Uterus (tissue), 4 donors: ENCODE measurements around the gene RANGRF. TPM values are rescaled to one million over a fixed set of nuclear protein-coding genes. Genes with fewer than 3 reads are reported as not detected.
A peak's percentile ranks its signal among the peaks of the same experiment; 100 is the strongest.

Experiments
- DNase-seq, 2 donors: peaks; one replicate each; pipeline ENCODE4 v3.0.0-alpha.2; 2019 to 2020
- H3K27ac ChIP-seq, 2 donors: fragments of 200-600 bp; sonication (generic); 1 replicate in 1 of 2; 2 replicates in 1 of 2; pipeline ENCODE4 v1.5.1; 2016 to 2018
- H3K27me3 ChIP-seq, 2 donors: fragments of 200-600 bp; sonication (generic); one replicate each; pipeline ENCODE4 v1.5.1; 2018 to 2019; ENCODE audit warnings: control low read depth in 1 of 2
- H3K36me3 ChIP-seq, 2 donors: fragments of 200-600 bp; sonication (generic); one replicate each; pipeline ENCODE4 v1.5.1; 2019; ENCODE audit warnings: control low read depth in 1 of 2
- H3K4me1 ChIP-seq, 2 donors: fragments of 200-600 bp; sonication (generic); one replicate each; pipeline ENCODE4 v1.5.1; 2018 to 2019; ENCODE audit warnings: control low read depth in 1 of 2
- H3K4me3 ChIP-seq, 2 donors: fragments of 200-600 bp; sonication (generic); 1 replicate in 1 of 2; 2 replicates in 1 of 2; pipeline ENCODE4 v1.5.1; 2018 to 2019; ENCODE audit warnings: mild to moderate bottlenecking in 1 of 2
- H3K9me3 ChIP-seq, 2 donors: fragments of 200-600 bp; sonication (generic); one replicate each; pipeline ENCODE4 v1.5.1; 2019; ENCODE audit warnings: control low read depth in 1 of 2
- POLR2A ChIP-seq, 2 donors: fragments of 450-650 bp; IDR thresholded peaks; one replicate each; pipeline ENCODE4 v1.6.1; 2016; ENCODE audit warnings: antibody characterized with exemption in 2 of 2, mild to moderate bottlenecking in 1 of 2, moderate library complexity in 1 of 2
- intact Hi-C: fragments of 100-400 bp; cut with DNase I; formaldehyde crosslinking; loops from one replicate; pipeline ENCODE4 v1.15.1; 2023; ENCODE audit warnings: low total_unique reads
- total RNA-seq, 4 donors: library from RNA; depleted of rRNA in 3 of 4; stranded (reverse); fragments of >200 nt in 3 of 4; gene quantifications; one replicate each; pipeline versions ENCODE4 v1.1.0 to v1.2.4, GENCODE V29; 2014 to 2023
- TF ChIP-seq, protein P1 (sequence below), 4 experiments: fragments of 200-600 bp in 2 of 4; fragments of 450-650 bp in 2 of 4; sonication (generic) in 2 of 4; IDR thresholded peaks; one replicate each; pipeline ENCODE4 v1.5.1; 2016 to 2019; ENCODE audit warnings: antibody characterized with exemption in 4 of 4, mild to moderate bottlenecking in 2 of 4, moderate library complexity in 1 of 4
- donor health status: DM: yes; HTN: yes; CAD: no.

RANGRF gene
- total RNA-seq, 4 donors from 2014 or later: 5.1 to 39.6 (median 16.4) TPM

DNA sequence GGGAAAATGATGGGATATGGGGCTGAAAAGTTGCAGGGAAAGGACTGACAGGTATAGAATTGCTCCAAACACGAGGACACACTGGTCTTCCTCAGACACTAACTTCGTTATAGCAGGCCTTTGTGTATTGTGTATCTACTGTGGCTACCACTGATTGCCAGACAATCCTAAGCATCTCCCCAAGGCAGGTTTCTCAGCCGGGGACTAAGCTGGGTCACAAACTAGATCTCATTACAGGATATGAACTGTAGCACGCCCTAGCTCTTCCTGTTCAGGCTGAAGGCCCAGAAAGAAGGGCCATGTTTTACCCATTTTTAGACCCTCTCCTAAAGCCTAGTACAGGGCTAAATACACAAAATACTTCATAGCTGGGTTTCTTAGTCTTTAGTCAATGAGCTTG lies 5.1 kb upstream of the RANGRF start:
- no peaks in the 10 kb centered on the region for H3K27me3 ChIP-seq
- DNase-seq: no peak
- TF ChIP-seq, protein P1, sequence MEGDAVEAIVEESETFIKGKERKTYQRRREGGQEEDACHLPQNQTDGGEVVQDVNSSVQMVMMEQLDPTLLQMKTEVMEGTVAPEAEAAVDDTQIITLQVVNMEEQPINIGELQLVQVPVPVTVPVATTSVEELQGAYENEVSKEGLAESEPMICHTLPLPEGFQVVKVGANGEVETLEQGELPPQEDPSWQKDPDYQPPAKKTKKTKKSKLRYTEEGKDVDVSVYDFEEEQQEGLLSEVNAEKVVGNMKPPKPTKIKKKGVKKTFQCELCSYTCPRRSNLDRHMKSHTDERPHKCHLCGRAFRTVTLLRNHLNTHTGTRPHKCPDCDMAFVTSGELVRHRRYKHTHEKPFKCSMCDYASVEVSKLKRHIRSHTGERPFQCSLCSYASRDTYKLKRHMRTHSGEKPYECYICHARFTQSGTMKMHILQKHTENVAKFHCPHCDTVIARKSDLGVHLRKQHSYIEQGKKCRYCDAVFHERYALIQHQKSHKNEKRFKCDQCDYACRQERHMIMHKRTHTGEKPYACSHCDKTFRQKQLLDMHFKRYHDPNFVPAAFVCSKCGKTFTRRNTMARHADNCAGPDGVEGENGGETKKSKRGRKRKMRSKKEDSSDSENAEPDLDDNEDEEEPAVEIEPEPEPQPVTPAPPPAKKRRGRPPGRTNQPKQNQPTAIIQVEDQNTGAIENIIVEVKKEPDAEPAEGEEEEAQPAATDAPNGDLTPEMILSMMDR (IDR thresholded peaks at IDR 0.05): no peak
- no peak for TF ChIP-seq POLR2A (IDR thresholded peaks at IDR 0.05)
- H3K36me3 ChIP-seq: no peaks in the 10 kb centered on the region
- H3K27ac ChIP-seq: no peak overlapping the region
- no peaks in the 10 kb centered on the region for H3K9me3 ChIP-seq
- no peaks in the 10 kb centered on the region for H3K4me1 ChIP-seq
- H3K4me3 ChIP-seq: no peak overlapping the region
- intact Hi-C loops: no loop called here

DNA sequence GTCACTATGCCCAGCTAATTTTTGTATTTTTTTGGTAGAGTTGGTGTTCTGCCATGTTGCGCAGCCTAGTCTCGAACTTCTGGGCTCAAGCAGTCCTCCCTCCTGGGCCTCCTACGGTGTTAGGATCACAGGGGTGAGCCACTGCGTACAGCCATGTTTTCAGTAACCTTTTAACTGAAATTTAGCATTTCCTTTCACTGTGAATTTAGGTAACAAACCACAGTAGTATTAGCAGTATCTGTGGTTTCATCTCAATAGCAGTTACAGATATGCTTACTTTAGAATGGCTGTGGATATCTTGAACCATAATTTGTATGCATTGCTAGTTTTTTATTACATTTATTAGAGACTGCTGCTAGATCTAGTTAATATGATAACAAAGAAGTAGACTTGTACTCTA lies 4.3 kb upstream of the RANGRF start:
- Histone ChIP-seq H3K27ac (no peak overlapping the region), H3K36me3 (no peaks in the 10 kb centered on the region), H3K4me3 (no peak overlapping the region), H3K27me3 (no peaks in the 10 kb centered on the region), H3K4me1 (no peaks in the 10 kb centered on the region), H3K9me3 (no peaks in the 10 kb centered on the region)
- TF ChIP-seq, protein P1 (IDR thresholded peaks at IDR 0.05): no peak
- TF ChIP-seq POLR2A (IDR thresholded peaks at IDR 0.05): no peak
- intact Hi-C loops: no loop called here
- DNase-seq: no peak

DNA sequence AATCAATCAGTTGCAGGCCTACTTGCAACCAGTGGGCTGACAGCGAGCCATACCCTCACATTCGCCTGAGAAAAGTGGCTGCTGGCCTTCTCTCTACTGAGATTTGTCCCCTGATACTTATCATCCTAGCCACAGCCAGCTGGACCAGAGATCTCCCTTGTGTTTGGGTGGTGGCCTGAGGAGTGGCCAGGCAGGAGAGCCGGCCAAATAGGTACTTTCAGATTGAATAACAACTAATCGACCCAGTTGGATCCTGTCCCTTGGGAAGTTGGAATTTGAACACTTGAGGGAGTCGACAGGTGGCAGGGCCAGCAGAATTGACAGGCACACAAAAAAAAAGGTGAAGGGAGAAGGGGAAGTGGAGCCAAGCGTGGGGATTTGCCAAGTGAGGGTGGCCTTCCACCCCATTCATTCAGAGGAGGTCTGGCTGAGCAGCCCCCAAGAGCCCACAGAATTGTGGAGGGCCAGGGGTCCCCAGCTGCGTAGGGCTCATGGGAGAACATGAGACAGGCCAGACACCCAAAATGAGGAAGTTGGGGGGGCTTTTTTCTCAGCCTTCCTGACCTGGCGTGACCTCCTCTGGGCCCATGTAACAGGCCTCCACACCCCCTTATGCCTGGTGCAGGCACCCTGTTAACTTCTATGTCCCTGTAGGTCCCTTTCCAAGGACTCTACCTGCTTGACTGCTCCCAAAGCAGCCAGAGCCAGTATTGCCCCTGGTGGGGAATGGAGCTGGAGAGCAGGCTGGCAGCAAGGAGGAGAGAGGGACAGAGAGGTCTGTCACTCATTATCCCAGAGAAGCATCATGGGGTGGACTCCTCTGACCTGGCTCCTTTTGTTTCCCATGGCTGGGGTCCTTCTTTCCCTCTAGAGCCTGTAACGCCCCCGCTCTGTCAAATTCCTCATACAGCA lies 2.9 kb upstream of the RANGRF start:
- Histone ChIP-seq H3K9me3 (no peaks in the 10 kb centered on the region), H3K4me1 (peaks cover 0 to 6% of the 10 kb centered on the region in 2 donors), H3K27me3 (no peaks in the 10 kb centered on the region), H3K4me3 (no peak overlapping the region), H3K36me3 (no peaks in the 10 kb centered on the region), H3K27ac (no peak overlapping the region)
- no peak for DNase-seq
- intact Hi-C loops: no loop called here
- TF ChIP-seq, protein P1 (IDR thresholded peaks at IDR 0.05): no peak
- TF ChIP-seq POLR2A (IDR thresholded peaks at IDR 0.05): no peak

DNA sequence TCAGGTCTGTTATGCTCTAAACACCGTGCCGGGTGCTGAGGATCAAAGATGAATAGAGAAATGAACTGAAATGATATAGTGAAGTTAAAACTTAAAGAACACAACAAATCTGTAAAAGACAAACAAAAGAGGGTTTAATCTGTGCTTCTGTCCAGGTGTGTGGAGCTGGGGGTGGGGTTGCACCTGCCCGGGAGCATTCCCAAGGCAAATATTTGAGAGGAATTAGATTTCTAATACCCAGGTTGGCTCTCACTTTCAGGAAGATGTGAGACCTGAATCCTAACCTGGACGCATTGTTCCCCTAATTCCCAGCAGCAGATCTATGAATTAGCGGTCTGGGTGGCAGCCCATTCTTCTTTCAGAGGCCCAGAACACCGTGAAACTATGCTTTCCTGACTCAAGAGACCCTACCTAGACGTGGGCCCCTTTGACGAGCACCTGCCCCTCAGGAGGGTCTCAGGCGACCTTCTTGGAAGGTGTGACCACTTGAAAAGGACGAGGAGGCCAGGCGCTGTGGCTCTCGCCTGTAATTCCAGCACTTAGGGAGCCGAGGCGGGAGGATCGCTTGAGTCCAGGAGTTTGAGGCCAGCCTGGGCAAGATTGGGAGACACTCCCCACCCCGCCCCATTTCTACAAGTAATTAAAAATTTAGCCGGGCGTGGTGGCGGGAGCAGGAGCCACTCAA lies 677 bp upstream of the RANGRF start:
- intact Hi-C loops: no loop called here
- Histone ChIP-seq H3K27me3 (no peaks in the 10 kb centered on the region), H3K9me3 (no peaks in the 10 kb centered on the region), H3K27ac (peak overlapping the region; percentile 92 to 96), H3K36me3 (no peaks in the 10 kb centered on the region), H3K4me1 (peaks cover 0 to 6% of the 10 kb centered on the region in 2 donors), H3K4me3 (peak overlapping the region; percentile 88 to 89)
- no peak for DNase-seq
- no peak for TF ChIP-seq POLR2A (IDR thresholded peaks at IDR 0.05)
- TF ChIP-seq, protein P1 (IDR thresholded peaks at IDR 0.05): no peak

DNA sequence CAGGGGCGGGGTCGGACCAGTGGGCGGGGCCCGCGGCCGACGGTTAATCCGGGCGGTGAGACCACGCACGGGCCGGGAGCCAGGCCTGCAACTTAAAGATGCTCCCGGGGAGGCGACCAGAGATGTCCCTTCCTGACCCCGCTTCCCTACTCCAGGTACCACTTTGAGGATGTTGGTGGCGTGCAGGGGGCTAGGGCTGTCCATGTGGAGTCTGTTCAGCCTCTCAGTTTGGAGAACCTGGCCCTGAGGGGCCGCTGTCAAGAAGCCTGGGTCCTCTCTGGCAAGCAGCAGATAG lies 580 bp downstream of the RANGRF start:
- Histone ChIP-seq H3K36me3 (no peaks in the 10 kb centered on the region), H3K9me3 (no peaks in the 10 kb centered on the region), H3K4me3 (peak overlapping the region; percentile 88 to 89), H3K27ac (peak overlapping the region; percentile 92 to 96), H3K4me1 (peaks cover 0 to 6% of the 10 kb centered on the region in 2 donors), H3K27me3 (no peaks in the 10 kb centered on the region)
- peak in 1 of 2 donors; percentile 82 for DNase-seq
- intact Hi-C loops: no loop called here
- TF ChIP-seq POLR2A (IDR thresholded peaks at IDR 0.05): no peak
- TF ChIP-seq, protein P1 (IDR thresholded peaks at IDR 0.05): no peak
